HG03139 (cell line): ENCODE measurements around the gene STS.
A peak's percentile ranks its signal among the peaks of the same experiment; 100 is the strongest.

ENCODE experiments used
- ATAC-seq: cut with Tn5 transposase; IDR thresholded peaks from one replicate; pipeline ENCODE4 v1.9.1; 2021; ENCODE audit not compliant: unreplicated experiment

Gene STS

GRCh38 chrX:7134981-7135380 lies 12.5 kb upstream of the STS start:
- no peak for ATAC-seq

DNA sequence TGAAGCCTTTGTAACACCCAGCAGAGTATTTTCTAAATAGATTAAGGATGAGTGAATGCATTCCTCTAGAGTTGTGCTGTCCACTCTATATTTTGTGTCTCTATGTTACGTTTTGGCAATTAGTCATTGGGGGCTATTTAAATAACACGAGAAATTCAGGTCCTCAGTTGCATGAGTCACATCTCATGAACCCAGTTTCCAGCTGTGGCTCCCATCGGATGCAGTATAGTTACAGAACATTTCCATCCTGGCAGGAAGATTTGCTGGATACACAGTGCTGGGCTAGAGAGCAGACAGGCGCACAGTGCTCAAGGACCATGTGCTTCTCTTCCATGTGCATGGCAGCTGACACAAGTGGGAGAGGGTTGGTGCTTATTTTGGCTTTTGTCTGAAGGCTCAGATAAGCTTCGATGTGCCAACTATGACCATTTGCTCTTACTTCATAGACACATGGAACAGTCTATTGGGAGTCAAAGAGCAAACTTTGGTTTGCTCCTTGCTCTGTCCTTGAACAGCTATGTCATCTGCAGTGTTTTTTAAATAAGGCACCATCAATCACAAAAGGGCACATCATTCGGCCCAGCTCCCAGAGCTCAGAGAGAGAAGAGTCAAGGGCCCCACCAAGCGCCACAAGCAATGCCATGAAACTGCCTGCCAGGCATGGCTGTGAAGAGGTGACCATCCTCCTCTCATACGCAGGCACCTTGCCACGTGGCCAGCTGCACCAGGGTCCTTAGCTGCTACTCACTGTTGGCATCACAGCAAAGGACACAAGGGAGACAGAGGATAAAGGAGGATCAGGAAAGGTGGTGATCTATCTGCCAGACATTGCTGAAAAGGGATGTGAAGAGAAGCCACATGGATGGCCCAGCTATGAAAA lies 8.1 kb upstream of the STS start:
- ATAC-seq: no peak

DNA sequence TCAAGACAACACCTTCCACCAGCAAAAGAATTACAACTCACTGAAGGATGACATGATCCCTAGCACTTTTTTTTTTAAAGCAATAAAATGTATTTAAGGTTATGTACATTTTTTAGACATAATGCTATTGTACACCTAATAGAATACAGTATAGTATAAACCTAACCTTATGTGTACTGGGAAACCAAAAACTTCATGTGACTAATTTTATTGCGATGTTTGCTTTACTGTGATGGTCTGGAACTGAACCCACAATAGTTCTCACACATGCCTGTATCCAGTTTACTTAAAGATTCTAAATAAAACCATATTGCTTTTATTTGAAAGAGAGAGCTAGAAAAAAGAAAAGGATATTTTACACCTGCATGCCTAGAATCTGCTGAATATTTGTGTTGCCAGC lies 4.4 kb upstream of the STS start:
- ATAC-seq: no peak

DNA sequence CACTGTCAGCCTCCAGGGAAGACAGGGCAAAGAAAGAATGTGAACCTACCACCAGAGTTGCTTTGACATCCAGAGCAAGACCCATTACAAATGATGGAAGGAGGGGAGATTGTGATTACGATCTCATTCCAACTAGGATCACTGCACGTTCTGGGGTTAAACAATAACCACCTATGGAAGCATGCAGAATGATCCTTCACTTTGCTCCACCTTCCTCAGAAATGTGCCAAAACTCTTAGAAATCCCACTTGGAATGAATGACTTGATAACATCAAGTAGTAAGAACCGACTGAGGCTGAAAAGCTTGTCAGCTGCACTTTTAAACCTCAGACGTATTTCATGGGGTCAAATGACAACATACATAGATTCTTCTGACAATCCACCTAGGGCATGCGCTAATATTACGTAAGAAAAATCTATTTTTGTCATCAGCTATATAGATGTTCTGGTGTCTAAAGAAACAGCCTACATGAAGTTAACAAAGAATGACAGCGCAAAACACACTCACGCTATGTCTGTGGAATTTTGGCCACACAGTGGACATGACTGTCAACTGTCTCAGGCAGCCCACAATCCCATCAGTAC lies 3.5 kb upstream of the STS start:
- no peak for ATAC-seq

- no peak for ATAC-seq
Measured at GRCh38 chrX:7145454-7145853, 2.1 kb upstream of the STS start.

DNA sequence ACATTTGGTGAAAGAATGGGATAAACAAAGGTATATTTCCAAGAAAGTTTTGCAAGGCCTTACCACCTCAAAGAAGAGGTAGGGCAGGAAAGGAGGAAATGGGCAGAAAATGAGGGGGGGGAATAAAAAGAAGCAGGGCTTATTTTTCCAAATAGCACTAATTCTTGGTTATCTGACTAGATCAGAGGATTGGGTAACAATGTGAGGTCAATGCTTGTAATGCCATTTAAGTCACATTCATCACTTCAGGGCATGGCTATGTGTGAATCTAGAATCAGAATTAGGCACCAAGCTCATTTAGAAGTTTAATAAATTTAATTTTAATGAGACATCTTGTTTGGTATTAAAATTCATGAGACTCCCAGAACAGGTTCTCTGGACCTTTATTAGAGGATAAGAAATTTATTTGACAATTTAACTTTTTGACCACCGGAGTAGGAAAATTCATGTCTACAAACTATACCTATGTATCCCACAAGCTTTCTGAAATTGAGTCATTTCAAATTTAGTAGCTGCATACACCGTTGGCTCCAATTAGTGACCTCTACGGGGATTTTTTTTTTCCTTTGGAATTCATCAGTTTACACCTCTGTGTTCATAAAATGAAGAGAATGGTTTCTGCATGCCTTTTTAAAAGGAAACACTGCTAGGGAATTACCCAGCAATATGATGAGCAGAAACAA lies 1.4 kb upstream of the STS start:
- no peak for ATAC-seq

DNA sequence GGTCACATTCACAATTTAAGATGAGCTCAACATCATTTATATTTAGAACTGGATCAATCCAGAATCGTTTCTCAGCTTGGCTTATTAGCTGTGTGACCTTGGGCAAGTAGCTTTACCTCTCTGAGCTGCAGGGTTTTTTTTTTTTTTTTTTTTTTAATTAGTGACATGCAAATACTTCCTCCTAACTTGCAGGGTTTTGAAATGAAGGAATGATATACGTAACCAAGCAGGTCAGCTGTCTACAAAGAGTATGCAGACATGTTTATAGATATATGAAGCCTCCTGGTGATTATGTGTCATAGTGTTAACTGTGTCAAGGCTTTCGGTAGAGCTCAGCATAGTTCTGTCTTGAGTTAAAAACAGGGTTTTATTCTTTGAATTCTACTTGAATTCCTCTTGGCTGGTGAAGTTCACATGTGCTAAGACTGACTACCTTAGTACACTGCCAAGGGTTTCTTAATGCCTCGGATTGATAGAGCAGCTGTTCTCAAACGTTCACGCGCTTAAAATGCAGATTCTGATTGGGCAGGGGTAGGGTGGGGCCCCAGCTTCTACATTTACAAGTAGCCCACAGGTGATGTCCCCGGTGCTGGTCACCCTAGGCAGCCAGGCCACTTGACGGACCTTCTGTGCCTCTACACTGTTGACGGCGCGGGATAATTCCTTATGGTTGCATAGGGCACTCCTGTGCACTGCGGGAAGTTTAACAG lies 654 bp upstream of the STS start:
- ATAC-seq: peak; percentile 13

- ATAC-seq: peak; percentile 70
Measured at GRCh38 chrX:7147978-7148854, 704 bp downstream of the STS start, which contains the start of gene PUDP. Gene PUDP (minus strand): TSS chrX:7148153. CDS start chrX:7148113, 40 bp downstream.

GRCh38 chrX:7149411-7149810 lies 1.9 kb downstream of the STS start:
- no peak for ATAC-seq

- no peak for ATAC-seq
Measured at GRCh38 chrX:7153231-7153630, 5.7 kb downstream of the STS start.

GRCh38 chrX:7154041-7154597 lies 6.6 kb downstream of the STS start:
- ATAC-seq: no peak

DNA sequence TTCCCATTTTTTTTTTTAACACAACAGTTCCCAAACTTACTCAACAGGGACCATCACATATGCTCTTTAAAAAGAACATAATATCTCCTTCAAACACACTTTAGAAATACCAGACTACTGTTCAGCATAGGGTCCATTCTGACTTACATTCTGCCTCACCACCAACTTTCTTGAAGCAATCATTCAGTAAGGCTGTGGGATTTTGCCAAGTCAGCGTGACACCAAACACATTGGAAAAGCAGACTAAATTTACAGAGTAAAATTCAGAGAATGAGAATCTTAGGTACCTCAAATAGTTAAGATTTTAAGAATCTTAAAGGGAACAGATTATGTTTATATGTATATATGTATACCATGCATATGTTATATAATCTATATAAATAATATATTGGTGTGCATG lies 7.7 kb downstream of the STS start:
- no peak for ATAC-seq

DNA sequence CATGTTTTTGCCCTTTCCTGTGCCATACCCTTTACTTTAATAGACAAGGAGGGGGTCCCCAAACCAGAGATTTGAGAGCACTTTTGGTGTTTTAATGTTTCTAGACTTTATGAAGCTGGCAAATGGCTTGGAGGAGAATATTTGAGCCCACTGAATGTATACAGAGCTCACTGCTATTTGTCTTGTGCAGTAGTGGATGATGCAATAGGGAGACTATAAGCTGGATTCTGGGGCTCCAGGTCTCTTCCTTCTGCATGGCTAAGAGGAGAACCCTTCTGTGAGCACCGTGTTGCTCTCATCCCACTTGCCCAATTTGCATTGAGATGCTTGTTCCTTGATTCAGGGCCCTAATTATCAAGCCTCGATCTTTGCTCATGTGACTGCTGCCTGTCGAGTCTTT lies 9.4 kb downstream of the STS start:
- no peak for ATAC-seq

DNA sequence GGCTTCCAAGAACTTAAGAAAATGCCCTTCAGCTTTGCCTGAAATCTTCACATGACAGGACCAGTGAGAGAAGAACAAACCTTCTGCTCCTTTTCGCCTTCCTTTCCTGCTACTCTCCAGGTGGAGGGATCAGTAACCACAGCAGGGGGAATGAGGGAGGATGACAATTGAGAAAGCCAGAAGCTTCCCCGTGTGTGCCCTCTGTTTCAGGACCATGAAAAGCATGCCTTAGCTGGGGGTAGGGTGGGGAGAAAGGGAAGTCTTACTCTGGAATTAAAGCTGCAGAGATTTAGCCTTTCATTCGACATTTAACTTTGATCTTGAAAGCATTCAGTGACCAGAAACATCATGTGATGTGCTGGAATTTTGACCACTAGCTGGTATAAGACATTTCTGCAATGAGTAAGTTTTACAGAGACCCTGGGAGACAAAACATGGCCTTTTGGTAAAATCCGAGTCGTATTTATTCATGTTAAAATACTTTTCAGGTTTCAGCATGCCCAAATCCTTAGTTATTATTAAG lies 11.0 kb downstream of the STS start:
- ATAC-seq: no peak

- ATAC-seq: no peak
Measured at GRCh38 chrX:7159149-7159861, 11.8 kb downstream of the STS start.

- no peak for ATAC-seq
Measured at GRCh38 chrX:7163146-7163677, 15.7 kb downstream of the STS start.

DNA sequence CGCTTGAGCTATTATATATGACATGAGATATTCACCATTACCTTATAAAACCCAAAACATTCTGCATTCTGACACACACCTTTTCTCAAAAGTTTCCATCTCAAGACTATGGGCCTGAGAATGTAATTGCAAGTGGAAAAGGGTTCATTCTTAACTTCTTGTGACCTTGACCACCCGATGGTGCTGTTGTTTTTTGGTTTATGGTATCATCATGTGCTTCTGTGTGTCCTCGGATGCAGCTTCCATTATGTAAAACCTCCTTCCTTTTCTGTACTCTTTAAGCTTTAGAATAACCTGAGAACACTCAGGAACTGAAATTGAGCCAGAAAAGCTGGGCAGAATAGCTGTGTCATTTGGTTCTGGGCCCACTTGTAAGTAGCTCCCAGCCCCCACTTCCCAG lies 16.7 kb downstream of the STS start:
- no peak for ATAC-seq

DNA sequence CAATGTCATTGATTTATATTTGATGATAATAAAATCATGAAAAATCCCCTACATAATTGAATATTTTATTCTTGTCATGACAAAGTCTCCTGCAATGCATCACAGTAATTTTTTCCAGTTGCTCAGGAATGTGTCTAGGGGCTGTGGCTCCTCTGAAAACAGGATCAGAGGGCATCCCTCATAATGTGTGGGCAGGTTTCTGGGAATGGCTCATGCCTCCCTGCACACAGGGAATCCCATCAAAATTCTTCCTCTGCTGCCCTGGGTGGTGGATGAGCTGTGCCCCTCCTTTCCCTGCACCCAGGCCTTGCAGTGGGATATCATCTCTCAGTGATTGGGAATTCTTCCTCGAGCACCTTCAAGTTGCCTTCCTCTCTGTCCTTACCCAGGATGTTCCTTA lies 20.9 kb downstream of the STS start:
- no peak for ATAC-seq

DNA sequence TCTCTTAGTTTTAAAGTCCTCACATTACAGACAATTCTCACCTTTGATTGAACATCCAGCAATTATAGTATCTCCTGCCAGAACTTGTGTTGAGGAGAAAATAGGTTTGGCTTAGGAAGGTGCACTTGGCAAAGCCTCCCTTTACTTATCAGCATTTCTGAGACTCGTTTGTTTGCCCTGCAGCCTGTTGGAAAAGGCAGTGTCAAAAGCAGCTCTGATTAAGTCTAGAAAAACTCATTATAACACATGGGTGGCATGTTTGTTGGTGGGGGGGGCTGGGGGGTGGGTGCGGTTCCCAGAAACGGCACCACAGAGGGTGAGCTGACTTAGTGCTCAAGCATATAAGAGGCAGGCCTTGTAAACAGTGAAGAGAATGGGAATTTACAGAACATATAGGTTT lies 22.1 kb downstream of the STS start:
- no peak for ATAC-seq
